HG03103 (cell line): ENCODE measurements around the gene RNF225.
"Not testable (repeated sequence)": the region's sequence is repeated elsewhere in the genome, so short reads cannot be mapped to it uniquely, and the experiment has no call there.

Experiments used
- ATAC-seq: cut with Tn5 transposase; IDR thresholded peaks from one replicate; pipeline ENCODE4 v1.9.1; 2021; ENCODE audit warnings: low read depth; ENCODE audit not compliant: unreplicated experiment

RNF225 gene

GRCh38 chr19:58407658-58408151, 12.2 kb downstream of the RNF225 start:
- ATAC-seq = no peak

- ATAC-seq = peak; percentile 93
These were observed 12.9 kb downstream of the RNF225 start, which contains the start of gene ZNF584 for GRCh38 chr19:58408152-58409009. Gene ZNF584 (plus strand): TSS chr19:58408649. CDS start chr19:58409148, 499 bp downstream.

GRCh38 chr19:58409010-58409790, 13.7 kb downstream of the RNF225 start:
- no peak for ATAC-seq

- ATAC-seq = no peak
These were observed 21.1 kb downstream of the RNF225 start for GRCh38 chr19:58416604-58417003.

GRCh38 chr19:58417071-58417470, 21.6 kb downstream of the RNF225 start:
- ATAC-seq = no peak

- ATAC-seq = no peak
These were observed 33.2 kb downstream of the RNF225 start for GRCh38 chr19:58428617-58429016.

- no peak for ATAC-seq
These were observed 34.3 kb downstream of the RNF225 start for GRCh38 chr19:58429745-58430144.

GRCh38 chr19:58434217-58434616, 38.8 kb downstream of the RNF225 start:
- no peak for ATAC-seq

GRCh38 chr19:58439576-58440554, 44.4 kb downstream of the RNF225 start, which contains the start of gene ZNF132:
Gene ZNF132 (minus strand): TSS chr19:58440153. CDS start chr19:58439821, 332 bp downstream.
- ATAC-seq = peak; percentile 95

- ATAC-seq = no peak
These were observed 45.1 kb downstream of the RNF225 start for GRCh38 chr19:58440556-58440955.

GRCh38 chr19:58442986-58443385, 47.5 kb downstream of the RNF225 start:
- ATAC-seq = not testable (repeated sequence)
